Keratinocyte (primary cell): Measurements from ENCODE around the gene HEATR3.

Experiments used
- CTCF ChIP-seq, 3 experiments: IDR thresholded peaks in 1 of 3; conservative IDR thresholded peaks in 1 of 3; optimal IDR thresholded peaks in 1 of 3; 2 replicates in 2 of 3; 3 replicates in 1 of 3; pipeline versions ENCODE3 to v1.5.1; 2011; ENCODE audit warnings: low read length in 3 of 3, mild to moderate bottlenecking in 3 of 3, moderate library complexity in 2 of 3, control low read depth in 1 of 3, inconsistent platforms in 1 of 3; ENCODE audit not compliant: insufficient read depth in 2 of 3; ENCODE audit errors: extremely low read depth in 1 of 3
- EZH2 ChIP-seq: IDR thresholded peaks from one replicate; pipeline ENCODE4 v1.6.1; 2012; ENCODE audit warnings: inconsistent platforms, mild to moderate bottlenecking, low read length, moderate library complexity

DNA sequence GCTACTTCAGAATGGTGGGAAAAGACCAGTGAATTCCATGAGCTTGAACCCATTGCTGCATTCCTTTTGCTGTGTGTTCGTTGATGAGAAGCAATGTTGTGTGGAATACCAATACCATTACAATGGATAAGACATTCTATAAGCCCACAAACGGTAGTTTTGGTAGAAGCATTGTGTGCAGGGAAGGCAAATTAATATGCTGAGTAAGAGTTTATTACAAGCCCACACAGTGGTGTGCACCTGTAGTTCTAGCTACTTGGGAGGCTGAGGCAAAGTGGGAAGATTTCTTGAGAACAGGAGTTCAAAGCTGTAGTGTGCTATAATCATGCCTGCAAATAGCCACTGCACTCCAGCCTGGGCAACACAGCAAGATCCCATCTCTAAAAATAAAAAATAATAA is 67.4 kb downstream of the HEATR3 start:
- no peak for TF ChIP-seq CTCF (optimal IDR thresholded peaks at IDR 0.05 in 1 of 3, IDR thresholded peaks at IDR 0.05 in 1 of 3, conservative IDR thresholded peaks at IDR 0.05 in 1 of 3; ENCODE audit: extremely low read depth in 1 of 3, insufficient read depth in 2 of 3, low read length in 3 of 3)
- no peak for TF ChIP-seq EZH2
